ENCODE measurements around the gene PDE1A.

The PDE1A gene

GRCh38 chr2:182230561-182230960 is 196.3 kb downstream of the PDE1A start:
- H3K9me3 ChIP-seq (ENCODE audit: control insufficient read depth in 2 of 2, low read length in 2 of 2): no peaks in the 10 kb centered on the region
- H3K36me3 ChIP-seq (ENCODE audit: control insufficient read depth in 2 of 2, insufficient read depth in 2 of 2, low read length in 2 of 2): no peaks in the 10 kb centered on the region
- no peak overlapping the region for H3K9ac ChIP-seq (ENCODE audit: low read depth in 1 of 2, low read length in 2 of 2)
- H3K4me1 ChIP-seq (ENCODE audit: control insufficient read depth in 2 of 2, insufficient read depth in 2 of 2, low read length in 2 of 2): no peaks in the 10 kb centered on the region
- H3K27ac ChIP-seq (ENCODE audit: low read depth in 2 of 2, low read length in 2 of 2): no peak overlapping the region
- no peaks in the 10 kb centered on the region for H3K27me3 ChIP-seq (ENCODE audit: control insufficient read depth in 2 of 2, insufficient read depth in 2 of 2, low read length in 2 of 2)
- no peak overlapping the region for H3K4me3 ChIP-seq (ENCODE audit: low read length in 2 of 2)

- Histone ChIP-seq H3K27me3 (ENCODE audit: control insufficient read depth in 2 of 2, insufficient read depth in 2 of 2, low read length in 2 of 2) (no peaks in the 10 kb centered on the region), H3K27ac (ENCODE audit: low read depth in 2 of 2, low read length in 2 of 2) (no peak overlapping the region), H3K9me3 (ENCODE audit: control insufficient read depth in 2 of 2, low read length in 2 of 2) (no peaks in the 10 kb centered on the region), H3K4me1 (ENCODE audit: control insufficient read depth in 2 of 2, insufficient read depth in 2 of 2, low read length in 2 of 2) (no peaks in the 10 kb centered on the region), H3K4me3 (ENCODE audit: low read length in 2 of 2) (no peak overlapping the region), H3K36me3 (ENCODE audit: control insufficient read depth in 2 of 2, insufficient read depth in 2 of 2, low read length in 2 of 2) (no peaks in the 10 kb centered on the region), H3K9ac (ENCODE audit: low read depth in 1 of 2, low read length in 2 of 2) (no peak overlapping the region)
These were observed 197.5 kb downstream of the PDE1A start for GRCh38 chr2:182229297-182229696.

DNA sequence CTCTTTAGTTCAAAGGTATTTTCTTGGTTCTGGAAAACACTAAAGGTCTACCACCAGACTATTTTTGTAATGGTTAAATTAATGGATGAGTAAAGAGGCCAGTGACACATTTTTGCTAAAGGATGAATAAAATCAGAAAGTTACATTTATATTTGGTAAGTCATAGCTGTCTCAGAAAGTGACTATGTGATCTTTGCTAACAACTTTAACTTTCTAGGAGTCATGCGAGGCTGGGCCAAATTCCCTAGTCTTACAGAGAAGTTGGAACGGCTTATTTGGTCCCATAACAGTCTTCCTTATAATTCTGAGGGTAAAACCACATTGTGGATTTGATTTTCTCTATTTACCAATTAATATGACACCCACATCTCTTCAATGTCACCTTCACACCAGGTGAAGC is 198.1 kb downstream of the PDE1A start:
- Histone ChIP-seq H3K27ac (ENCODE audit: low read depth in 2 of 2, low read length in 2 of 2) (no peak overlapping the region), H3K4me3 (ENCODE audit: low read length in 2 of 2) (no peak overlapping the region)

GRCh38 chr2:182228073-182228473 is 198.8 kb downstream of the PDE1A start:
- Histone ChIP-seq H3K9ac (ENCODE audit: low read depth in 1 of 2, low read length in 2 of 2) (no peak overlapping the region), H3K27ac (ENCODE audit: low read depth in 2 of 2, low read length in 2 of 2) (no peak overlapping the region), H3K36me3 (ENCODE audit: control insufficient read depth in 2 of 2, insufficient read depth in 2 of 2, low read length in 2 of 2) (no peaks in the 10 kb centered on the region), H3K4me3 (ENCODE audit: low read length in 2 of 2) (no peak overlapping the region), H3K27me3 (ENCODE audit: control insufficient read depth in 2 of 2, insufficient read depth in 2 of 2, low read length in 2 of 2) (no peaks in the 10 kb centered on the region), H3K9me3 (ENCODE audit: control insufficient read depth in 2 of 2, low read length in 2 of 2) (no peaks in the 10 kb centered on the region), H3K4me1 (ENCODE audit: control insufficient read depth in 2 of 2, insufficient read depth in 2 of 2, low read length in 2 of 2) (no peaks in the 10 kb centered on the region)

More for the DNA sequence above, 198.1 kb downstream of the PDE1A start:
- no peak overlapping the region for H3K9ac ChIP-seq (ENCODE audit: low read depth in 1 of 2, low read length in 2 of 2)
- no peaks in the 10 kb centered on the region for H3K27me3 ChIP-seq (ENCODE audit: control insufficient read depth in 2 of 2, insufficient read depth in 2 of 2, low read length in 2 of 2)
- H3K4me1 ChIP-seq (ENCODE audit: control insufficient read depth in 2 of 2, insufficient read depth in 2 of 2, low read length in 2 of 2): no peaks in the 10 kb centered on the region
- H3K9me3 ChIP-seq (ENCODE audit: control insufficient read depth in 2 of 2, low read length in 2 of 2): no peaks in the 10 kb centered on the region
- no peaks in the 10 kb centered on the region for H3K36me3 ChIP-seq (ENCODE audit: control insufficient read depth in 2 of 2, insufficient read depth in 2 of 2, low read length in 2 of 2)

DNA sequence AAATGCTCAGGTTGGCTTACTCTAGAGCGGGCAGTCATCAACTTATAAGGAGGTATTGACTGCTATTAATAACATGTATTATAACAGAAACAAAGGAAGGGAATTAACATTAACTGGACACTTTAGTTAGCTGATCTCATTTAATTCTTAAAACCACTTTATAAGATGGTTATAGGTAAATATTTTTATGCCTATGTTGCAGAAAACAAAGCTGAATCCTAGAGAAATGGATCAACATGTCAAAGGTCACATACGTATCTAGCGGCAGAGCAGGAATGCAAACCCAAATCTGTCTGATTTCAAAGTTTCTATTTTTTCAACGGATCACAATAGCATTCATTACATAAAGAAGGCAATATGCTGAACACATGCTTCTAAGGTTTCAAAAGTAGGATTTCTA is 200.0 kb downstream of the PDE1A start:
- Histone ChIP-seq H3K27me3 (ENCODE audit: control insufficient read depth in 2 of 2, insufficient read depth in 2 of 2, low read length in 2 of 2) (no peaks in the 10 kb centered on the region), H3K27ac (ENCODE audit: low read depth in 2 of 2, low read length in 2 of 2) (no peak overlapping the region), H3K9ac (ENCODE audit: low read depth in 1 of 2, low read length in 2 of 2) (no peak overlapping the region), H3K4me1 (ENCODE audit: control insufficient read depth in 2 of 2, insufficient read depth in 2 of 2, low read length in 2 of 2) (no peaks in the 10 kb centered on the region), H3K4me3 (ENCODE audit: low read length in 2 of 2) (no peak overlapping the region), H3K9me3 (ENCODE audit: control insufficient read depth in 2 of 2, low read length in 2 of 2) (no peaks in the 10 kb centered on the region), H3K36me3 (ENCODE audit: control insufficient read depth in 2 of 2, insufficient read depth in 2 of 2, low read length in 2 of 2) (no peaks in the 10 kb centered on the region)

GRCh38 chr2:182224669-182225068 is 202.2 kb downstream of the PDE1A start:
- Histone ChIP-seq H3K9me3 (ENCODE audit: control insufficient read depth in 2 of 2, low read length in 2 of 2) (no peaks in the 10 kb centered on the region), H3K27ac (ENCODE audit: low read depth in 2 of 2, low read length in 2 of 2) (no peak overlapping the region), H3K27me3 (ENCODE audit: control insufficient read depth in 2 of 2, insufficient read depth in 2 of 2, low read length in 2 of 2) (no peaks in the 10 kb centered on the region), H3K9ac (ENCODE audit: low read depth in 1 of 2, low read length in 2 of 2) (no peak overlapping the region), H3K4me1 (ENCODE audit: control insufficient read depth in 2 of 2, insufficient read depth in 2 of 2, low read length in 2 of 2) (no peaks in the 10 kb centered on the region), H3K4me3 (ENCODE audit: low read length in 2 of 2) (no peak overlapping the region), H3K36me3 (ENCODE audit: control insufficient read depth in 2 of 2, insufficient read depth in 2 of 2, low read length in 2 of 2) (no peaks in the 10 kb centered on the region)

- Histone ChIP-seq H3K9ac (ENCODE audit: low read depth in 1 of 2, low read length in 2 of 2) (no peak overlapping the region), H3K27me3 (ENCODE audit: control insufficient read depth in 2 of 2, insufficient read depth in 2 of 2, low read length in 2 of 2) (no peaks in the 10 kb centered on the region), H3K27ac (ENCODE audit: low read depth in 2 of 2, low read length in 2 of 2) (no peak overlapping the region), H3K4me3 (ENCODE audit: low read length in 2 of 2) (no peak overlapping the region), H3K4me1 (ENCODE audit: control insufficient read depth in 2 of 2, insufficient read depth in 2 of 2, low read length in 2 of 2) (no peaks in the 10 kb centered on the region), H3K36me3 (ENCODE audit: control insufficient read depth in 2 of 2, insufficient read depth in 2 of 2, low read length in 2 of 2) (no peaks in the 10 kb centered on the region), H3K9me3 (ENCODE audit: control insufficient read depth in 2 of 2, low read length in 2 of 2) (no peaks in the 10 kb centered on the region)
These were observed 205.8 kb downstream of the PDE1A start for GRCh38 chr2:182220998-182221397.

- no peak overlapping the region for H3K27ac ChIP-seq (ENCODE audit: low read depth in 2 of 2, low read length in 2 of 2)
- H3K27me3 ChIP-seq (ENCODE audit: control insufficient read depth in 2 of 2, insufficient read depth in 2 of 2, low read length in 2 of 2): no peaks in the 10 kb centered on the region
- H3K9me3 ChIP-seq (ENCODE audit: control insufficient read depth in 2 of 2, low read length in 2 of 2): no peaks in the 10 kb centered on the region
- no peaks in the 10 kb centered on the region for H3K4me1 ChIP-seq (ENCODE audit: control insufficient read depth in 2 of 2, insufficient read depth in 2 of 2, low read length in 2 of 2)
- no peak overlapping the region for H3K4me3 ChIP-seq (ENCODE audit: low read length in 2 of 2)
- no peak overlapping the region for H3K9ac ChIP-seq (ENCODE audit: low read depth in 1 of 2, low read length in 2 of 2)
- H3K36me3 ChIP-seq (ENCODE audit: control insufficient read depth in 2 of 2, insufficient read depth in 2 of 2, low read length in 2 of 2): no peaks in the 10 kb centered on the region
These were observed 206.5 kb downstream of the PDE1A start for GRCh38 chr2:182220335-182220734.

GRCh38 chr2:182210669-182211068 is 216.2 kb downstream of the PDE1A start:
- H3K9me3 ChIP-seq (ENCODE audit: control insufficient read depth in 2 of 2, low read length in 2 of 2): no peaks in the 10 kb centered on the region
- no peak overlapping the region for H3K9ac ChIP-seq (ENCODE audit: low read depth in 1 of 2, low read length in 2 of 2)
- H3K27me3 ChIP-seq (ENCODE audit: control insufficient read depth in 2 of 2, insufficient read depth in 2 of 2, low read length in 2 of 2): no peaks in the 10 kb centered on the region

DNA sequence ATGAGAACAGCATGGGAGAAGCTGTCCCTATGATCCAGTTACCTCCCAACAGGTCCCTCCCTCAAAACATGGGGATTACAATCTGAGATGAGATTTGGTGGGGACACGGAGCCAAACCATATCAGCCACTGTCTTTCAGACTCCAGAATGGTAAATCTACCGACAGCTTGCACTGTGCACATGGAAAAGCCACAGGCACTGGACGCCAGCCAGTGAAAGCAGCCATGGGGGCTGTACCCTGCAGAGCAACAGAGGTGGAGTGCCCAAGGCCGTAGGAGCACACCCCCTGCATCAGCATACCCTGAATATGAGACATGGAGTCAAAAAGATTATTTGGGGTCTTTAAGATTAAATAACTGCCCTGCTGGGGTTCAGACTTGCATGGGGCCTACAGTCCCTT is 218.4 kb downstream of the PDE1A start:
- H3K4me3 ChIP-seq (ENCODE audit: low read length in 2 of 2): no peak overlapping the region
- H3K27ac ChIP-seq (ENCODE audit: low read depth in 2 of 2, low read length in 2 of 2): no peak overlapping the region
- no peaks in the 10 kb centered on the region for H3K36me3 ChIP-seq (ENCODE audit: control insufficient read depth in 2 of 2, insufficient read depth in 2 of 2, low read length in 2 of 2)
- H3K27me3 ChIP-seq (ENCODE audit: control insufficient read depth in 2 of 2, insufficient read depth in 2 of 2, low read length in 2 of 2): no peaks in the 10 kb centered on the region
- no peaks in the 10 kb centered on the region for H3K9me3 ChIP-seq (ENCODE audit: control insufficient read depth in 2 of 2, low read length in 2 of 2)
- H3K9ac ChIP-seq (ENCODE audit: low read depth in 1 of 2, low read length in 2 of 2): no peak overlapping the region
- H3K4me1 ChIP-seq (ENCODE audit: control insufficient read depth in 2 of 2, insufficient read depth in 2 of 2, low read length in 2 of 2): no peaks in the 10 kb centered on the region

More at GRCh38 chr2:182210669-182211068, 216.2 kb downstream of the PDE1A start:
- no peaks in the 10 kb centered on the region for H3K36me3 ChIP-seq (ENCODE audit: control insufficient read depth in 2 of 2, insufficient read depth in 2 of 2, low read length in 2 of 2)
- no peak overlapping the region for H3K4me3 ChIP-seq (ENCODE audit: low read length in 2 of 2)
- no peaks in the 10 kb centered on the region for H3K4me1 ChIP-seq (ENCODE audit: control insufficient read depth in 2 of 2, insufficient read depth in 2 of 2, low read length in 2 of 2)
- H3K27ac ChIP-seq (ENCODE audit: low read depth in 2 of 2, low read length in 2 of 2): no peak overlapping the region
